K562 (cell line): ENCODE results near the gene TRIAP1. TPM values are rescaled to one million over a fixed set of nuclear protein-coding genes. Genes with fewer than 3 reads are reported as not detected.

Experiments
- ARID3A ChIP-seq: IDR thresholded peaks from 2 replicates; pipeline ENCODE4 v1.6.1; 2012; ENCODE audit warnings: low read depth, low read length, improper control_type of control experiment, borderline replicate concordance
- ATF2 ChIP-seq: sonication (generic); formaldehyde crosslinking; IDR thresholded peaks from 2 replicates; pipeline ENCODE4 v1.8.1; 2022; ENCODE audit warnings: missing genetic modification reagents
- ELK3 ChIP-seq: fragments of 450-650 bp; formaldehyde crosslinking; IDR thresholded peaks from 2 replicates; pipeline ENCODE4 v1.4.0; 2020; ENCODE audit warnings: mild to moderate bottlenecking
- ETV1 ChIP-seq: fragments of 450-650 bp; conservative IDR thresholded peaks from 2 replicates; pipeline ENCODE4 v1.6.1; 2016; ENCODE audit warnings: missing genetic modification characterization, control low read depth, low read depth, missing compliant biosample characterization
- ETV6 ChIP-seq, 3 experiments: fragments of 150-350 bp in 1 of 3; sonication (generic) in 1 of 3; formaldehyde crosslinking in 1 of 3; IDR thresholded peaks; 2 replicates each; pipeline versions ENCODE4 v1.6.1 to v1.8.0; 2014 to 2022; ENCODE audit warnings: borderline replicate concordance in 2 of 3, low read depth in 2 of 3, antibody characterized with exemption in 1 of 3, low read length in 1 of 3, mild to moderate bottlenecking in 1 of 3, missing genetic modification reagents in 1 of 3
- GABPB1 ChIP-seq: sonication (generic); formaldehyde crosslinking; IDR thresholded peaks from 2 replicates; pipeline ENCODE4 v1.8.0; 2022; ENCODE audit warnings: mild to moderate bottlenecking, missing genetic modification reagents
- KLF1 ChIP-seq: fragments of 450-650 bp; IDR thresholded peaks from 2 replicates; pipeline ENCODE4 v1.6.1; 2016; ENCODE audit warnings: missing genetic modification characterization, missing compliant biosample characterization
- MEIS2 ChIP-seq: fragments of 450-650 bp; IDR thresholded peaks from 2 replicates; pipeline ENCODE4 v1.6.1; 2014; ENCODE audit warnings: mild to moderate bottlenecking; ENCODE audit not compliant: partially characterized antibody
- POU5F1 ChIP-seq: fragments of 150-350 bp; IDR thresholded peaks from 2 replicates; pipeline ENCODE4 v1.6.1; 2014; ENCODE audit warnings: borderline replicate concordance, low read length, low read depth, mild to moderate bottlenecking; ENCODE audit not compliant: partially characterized antibody
- TSC22D4 ChIP-seq: fragments of 450-650 bp; IDR thresholded peaks from 2 replicates; pipeline ENCODE4 v1.6.1; 2016; ENCODE audit warnings: missing genetic modification characterization, missing biosample characterization, control low read depth
- ZBTB9 ChIP-seq: fragments of 450-650 bp; formaldehyde crosslinking; IDR thresholded peaks from 2 replicates; pipeline ENCODE4 v1.4.0; 2020; ENCODE audit warnings: mild to moderate bottlenecking, moderate library complexity
- ZNF184 ChIP-seq: sonication (generic); formaldehyde crosslinking; IDR thresholded peaks from 2 replicates; pipeline ENCODE4 v1.5.0; 2020; ENCODE audit warnings: missing genetic modification reagents
- ZNF280A ChIP-seq: fragments of 450-650 bp; IDR thresholded peaks from 2 replicates; pipeline ENCODE4 v1.6.1; 2018; ENCODE audit warnings: mild to moderate bottlenecking, low read depth; ENCODE audit not compliant: partially characterized antibody
- ZNF398 ChIP-seq: fragments of 250-450 bp; sonication (Bioruptor Pico); IDR thresholded peaks from 2 replicates; pipeline ENCODE4 v1.8.0; 2021; ENCODE audit warnings: moderate library complexity, mild to moderate bottlenecking, inconsistent platforms
- ZNF445 ChIP-seq: fragments of 250-450 bp; sonication (Bioruptor Pico); IDR thresholded peaks from 2 replicates; pipeline ENCODE4 v1.4.0; 2020; ENCODE audit warnings: low read depth, mild to moderate bottlenecking, moderate library complexity
- ZNF76 ChIP-seq: fragments of 250-450 bp; sonication (Bioruptor Pico); IDR thresholded peaks from 2 replicates; pipeline ENCODE4 v1.4.0; 2020; ENCODE audit warnings: mild to moderate bottlenecking, moderate library complexity, borderline replicate concordance
- polyA plus RNA-seq, 8 experiments: library from polyadenylated mRNA; depleted of rRNA in 4 of 8; stranded (reverse) in 5 of 8; unstranded in 3 of 8; fragments of >200 nt; fragmentation: Nextera tagmentation in 2 of 8; fragmentation: Illumina TruSeq in 1 of 8; extraction: Ambion mirVana in 2 of 8; extraction: Trizol in 1 of 8; gene quantifications; 2 replicates each; pipeline versions ENCODE4 v1.2.1 to v1.2.3, GENCODE V29; 2011 to 2014; ENCODE audit warnings: inconsistent platforms in 1 of 8, missing spikeins in 1 of 8
- total RNA-seq, 7 experiments: library from RNA; depleted of rRNA in 6 of 7; stranded (reverse); fragments of >200 nt in 6 of 7; fragmentation: Illumina TruSeq in 2 of 7; extraction: Trizol in 2 of 7; gene quantifications; 2 replicates each; pipeline versions ENCODE4 v1.2.1 to v1.2.3, GENCODE V29; 2011 to 2021; ENCODE audit warnings: low replicate concordance in 1 of 7

Gene TRIAP1
- total and polyA plus RNA-seq, 9 of the 15 experiments (the other 6 are each of a cell fraction or from before 2014, with no cell fraction given), result 37.3 to 354 (median 65.4) TPM

GRCh38 chr12:120445911-120446843, at the start of gene TRIAP1, which contains the start of gene GATC (continued):
- TF ChIP-seq ZBTB9 (CRISPR knock-in tag) (no peak), ARID3A (no peak), ATF2 (CRISPR knock-in tag) (no peak), TSC22D4 (tag) (no peak), ETV6 (IDR thresholded peaks at IDR 0.05; ENCODE audit: borderline replicate concordance in 1 of 2, low read depth in 2 of 2, low read length in 1 of 2) (no peak), ETV6 (CRISPR knock-in tag; IDR thresholded peaks at IDR 0.05; ENCODE audit: borderline replicate concordance) (0 out of 2 replicates have a peak, but pooled peaks have one; percentile 50), ZNF280A (no peak), ZNF445 (CRISPR knock-in tag) (no peak), MEIS2 (no peak), ZNF398 (CRISPR knock-in tag) (no peak), ELK3 (no peak), ZNF76 (CRISPR knock-in tag) (no peak), ETV1 (tag) (no peak), KLF1 (tag) (no peak; the same call in 1 of the 2 replicates), GABPB1 (CRISPR knock-in tag) (peak; percentile 84), POU5F1 (no peak), ZNF184 (CRISPR knock-in tag) (no peak)
